ENCODE data around the gene BACH2. TPM values are rescaled to one million over a fixed set of nuclear protein-coding genes. Genes with fewer than 3 reads are reported as not detected.
A peak's percentile ranks its signal among the peaks of the same experiment; 100 is the strongest.

Gene BACH2
- total RNA-seq, 1 donor, result 3.6 TPM

GRCh38 chr6:89950879-89951391 lies 345.7 kb downstream of the BACH2 start:
- Histone ChIP-seq H2AFZ (ENCODE audit: low read length) (no peak overlapping the region), H3K4me1 (ENCODE audit: insufficient read depth, low read length) (peaks cover 5% of the 10 kb centered on the region), H3K4me2 (ENCODE audit: insufficient read depth, low read length) (no peak overlapping the region), H4K20me1 (ENCODE audit: insufficient read depth, low read length) (no peaks in the 10 kb centered on the region), H3K27me3 (ENCODE audit: insufficient read depth, low read length) (no peaks in the 10 kb centered on the region), H3K27ac (ENCODE audit: low read depth, low read length) (no peak overlapping the region), H3K36me3 (ENCODE audit: insufficient read depth, low read length) (no peaks in the 10 kb centered on the region), H3K4me3 (ENCODE audit: insufficient read depth, low read length) (no peak overlapping the region), H3K79me2 (ENCODE audit: insufficient read depth, low read length) (no peaks in the 10 kb centered on the region), H3K9me3 (ENCODE audit: low read depth, low read length) (no peaks in the 10 kb centered on the region)
- DNase-seq (ENCODE audit: insufficient read length, low spot score, missing footprints), result no peak
- TF ChIP-seq, protein P1, sequence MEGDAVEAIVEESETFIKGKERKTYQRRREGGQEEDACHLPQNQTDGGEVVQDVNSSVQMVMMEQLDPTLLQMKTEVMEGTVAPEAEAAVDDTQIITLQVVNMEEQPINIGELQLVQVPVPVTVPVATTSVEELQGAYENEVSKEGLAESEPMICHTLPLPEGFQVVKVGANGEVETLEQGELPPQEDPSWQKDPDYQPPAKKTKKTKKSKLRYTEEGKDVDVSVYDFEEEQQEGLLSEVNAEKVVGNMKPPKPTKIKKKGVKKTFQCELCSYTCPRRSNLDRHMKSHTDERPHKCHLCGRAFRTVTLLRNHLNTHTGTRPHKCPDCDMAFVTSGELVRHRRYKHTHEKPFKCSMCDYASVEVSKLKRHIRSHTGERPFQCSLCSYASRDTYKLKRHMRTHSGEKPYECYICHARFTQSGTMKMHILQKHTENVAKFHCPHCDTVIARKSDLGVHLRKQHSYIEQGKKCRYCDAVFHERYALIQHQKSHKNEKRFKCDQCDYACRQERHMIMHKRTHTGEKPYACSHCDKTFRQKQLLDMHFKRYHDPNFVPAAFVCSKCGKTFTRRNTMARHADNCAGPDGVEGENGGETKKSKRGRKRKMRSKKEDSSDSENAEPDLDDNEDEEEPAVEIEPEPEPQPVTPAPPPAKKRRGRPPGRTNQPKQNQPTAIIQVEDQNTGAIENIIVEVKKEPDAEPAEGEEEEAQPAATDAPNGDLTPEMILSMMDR (IDR thresholded peaks at IDR 0.05; ENCODE audit: extremely low read depth, low read depth, low read length), result no peak

- H3K79me2 ChIP-seq (ENCODE audit: insufficient read depth, low read length), result no peaks in the 10 kb centered on the region
- no peak overlapping the region for H3K27ac ChIP-seq (ENCODE audit: low read depth, low read length)
- no peak overlapping the region for H2AFZ ChIP-seq (ENCODE audit: low read length)
- no peak for DNase-seq (ENCODE audit: insufficient read length, low spot score, missing footprints)
- H3K36me3 ChIP-seq (ENCODE audit: insufficient read depth, low read length), result no peaks in the 10 kb centered on the region
- TF ChIP-seq, protein P1 (IDR thresholded peaks at IDR 0.05; ENCODE audit: extremely low read depth, low read depth, low read length), result no peak
- H3K9me3 ChIP-seq (ENCODE audit: low read depth, low read length), result no peaks in the 10 kb centered on the region
- no peak overlapping the region for H3K4me3 ChIP-seq (ENCODE audit: insufficient read depth, low read length)
- peaks cover 5% of the 10 kb centered on the region for H3K4me1 ChIP-seq (ENCODE audit: insufficient read depth, low read length)
- H3K4me2 ChIP-seq (ENCODE audit: insufficient read depth, low read length), result no peak overlapping the region
- H3K27me3 ChIP-seq (ENCODE audit: insufficient read depth, low read length), result no peaks in the 10 kb centered on the region
- no peaks in the 10 kb centered on the region for H4K20me1 ChIP-seq (ENCODE audit: insufficient read depth, low read length)
Measured at GRCh38 chr6:89950446-89950845, 346.2 kb downstream of the BACH2 start.

DNA sequence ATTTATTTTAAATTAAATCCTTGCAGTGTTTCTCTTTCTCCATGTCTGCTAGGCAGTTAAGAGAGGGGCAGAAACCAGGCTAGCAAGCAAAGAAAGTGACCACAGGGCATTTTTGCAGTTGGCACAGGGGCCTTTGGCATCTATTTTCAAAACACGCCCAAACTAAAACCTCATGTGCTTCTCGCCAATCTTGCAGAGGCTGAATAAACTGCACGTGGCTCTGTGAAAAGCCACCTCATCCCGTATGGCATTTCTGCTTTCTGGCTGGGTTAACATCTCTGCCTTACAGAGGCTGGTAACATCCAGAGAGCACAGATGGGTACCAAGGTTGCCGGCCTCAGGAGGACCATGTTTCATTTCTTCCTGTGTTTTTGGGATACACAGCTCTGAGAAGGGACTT lies 347.8 kb downstream of the BACH2 start:
- Histone ChIP-seq H3K4me2 (ENCODE audit: insufficient read depth, low read length) (no peak overlapping the region), H3K36me3 (ENCODE audit: insufficient read depth, low read length) (no peaks in the 10 kb centered on the region), H3K27me3 (ENCODE audit: insufficient read depth, low read length) (no peaks in the 10 kb centered on the region), H3K9me3 (ENCODE audit: low read depth, low read length) (no peaks in the 10 kb centered on the region), H4K20me1 (ENCODE audit: insufficient read depth, low read length) (no peaks in the 10 kb centered on the region), H3K4me3 (ENCODE audit: insufficient read depth, low read length) (no peak overlapping the region), H2AFZ (ENCODE audit: low read length) (peak overlapping the region; percentile 31), H3K4me1 (ENCODE audit: insufficient read depth, low read length) (peaks cover 5% of the 10 kb centered on the region), H3K27ac (ENCODE audit: low read depth, low read length) (no peak overlapping the region), H3K79me2 (ENCODE audit: insufficient read depth, low read length) (no peaks in the 10 kb centered on the region)
- TF ChIP-seq, protein P1 (IDR thresholded peaks at IDR 0.05; ENCODE audit: extremely low read depth, low read depth, low read length), result no peak
- DNase-seq (ENCODE audit: insufficient read length, low spot score, missing footprints), result no peak

- Histone ChIP-seq H2AFZ (ENCODE audit: low read length) (no peak overlapping the region), H3K27me3 (ENCODE audit: insufficient read depth, low read length) (peaks cover 4% of the 10 kb centered on the region), H3K36me3 (ENCODE audit: insufficient read depth, low read length) (no peaks in the 10 kb centered on the region), H4K20me1 (ENCODE audit: insufficient read depth, low read length) (no peaks in the 10 kb centered on the region), H3K4me1 (ENCODE audit: insufficient read depth, low read length) (no peaks in the 10 kb centered on the region), H3K4me3 (ENCODE audit: insufficient read depth, low read length) (no peak overlapping the region), H3K4me2 (ENCODE audit: insufficient read depth, low read length) (no peak overlapping the region), H3K27ac (ENCODE audit: low read depth, low read length) (no peak overlapping the region), H3K9me3 (ENCODE audit: low read depth, low read length) (no peaks in the 10 kb centered on the region), H3K79me2 (ENCODE audit: insufficient read depth, low read length) (no peaks in the 10 kb centered on the region)
- TF ChIP-seq, protein P1 (IDR thresholded peaks at IDR 0.05; ENCODE audit: extremely low read depth, low read depth, low read length), result peak; percentile 50
- DNase-seq (ENCODE audit: insufficient read length, low spot score, missing footprints), result no peak
Measured at GRCh38 chr6:89944826-89945407, 351.7 kb downstream of the BACH2 start.
